ENCODE results near the gene RXRG.
"Not testable (repeated sequence)": the region's sequence is repeated elsewhere in the genome, so short reads cannot be mapped to it uniquely, and the experiment has no call there.

RXRG gene

DNA sequence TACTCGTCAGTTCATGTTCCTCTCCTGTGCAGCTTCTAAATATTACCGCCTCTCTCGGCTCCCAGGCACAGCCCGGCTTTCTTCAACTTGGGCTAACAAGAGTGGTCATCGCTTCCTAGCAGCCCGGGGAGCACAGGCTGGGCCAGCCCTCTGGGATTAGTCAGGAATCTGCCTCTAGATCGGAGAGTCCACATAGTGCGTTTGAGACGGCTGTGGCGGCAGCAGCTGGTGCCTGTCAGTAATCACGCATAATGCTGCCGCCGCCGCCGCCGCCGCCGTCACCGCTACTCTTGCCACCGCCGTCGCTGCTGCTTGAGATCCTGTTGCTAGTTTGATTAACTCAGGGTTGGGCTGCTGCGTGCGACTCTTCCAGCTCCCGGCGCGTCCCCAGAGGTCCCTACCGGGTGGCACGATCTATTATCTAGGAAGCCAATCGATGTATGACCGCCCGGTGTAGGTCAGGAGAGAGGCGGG is at the start of gene RXRG:
Gene RXRG, minus strand, starts transcription at position 230 of the 474 bp plus-strand sequence. CDS start 233 bp downstream, outside the sequence.
- FAIRE-seq, result no peak

DNA sequence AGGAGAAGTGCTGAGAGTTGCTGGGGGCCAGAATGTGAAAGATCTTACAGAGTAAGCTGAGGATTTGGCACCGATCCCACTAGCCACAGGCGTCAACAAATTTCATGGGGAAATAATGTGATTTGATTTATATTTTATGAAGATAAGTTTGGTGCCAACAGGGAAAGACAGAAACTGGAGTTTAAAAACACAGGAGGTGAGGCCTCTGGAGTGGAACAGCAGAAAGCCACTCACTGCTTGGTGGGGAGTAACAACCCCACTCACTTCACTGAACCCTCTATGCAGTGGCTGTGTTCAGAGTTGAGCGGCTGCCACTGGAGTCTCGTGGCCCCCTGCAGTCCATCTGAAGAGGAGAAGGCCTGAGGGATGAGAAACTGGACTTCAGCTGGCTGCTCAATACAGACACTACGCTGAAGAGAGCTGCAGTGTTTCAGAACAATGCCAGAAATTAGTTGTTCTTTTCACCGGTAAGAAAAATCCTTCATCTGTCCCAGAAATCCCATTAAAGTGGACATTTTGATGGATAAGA is 48.0 kb upstream of the RXRG start:
- no peak for FAIRE-seq

DNA sequence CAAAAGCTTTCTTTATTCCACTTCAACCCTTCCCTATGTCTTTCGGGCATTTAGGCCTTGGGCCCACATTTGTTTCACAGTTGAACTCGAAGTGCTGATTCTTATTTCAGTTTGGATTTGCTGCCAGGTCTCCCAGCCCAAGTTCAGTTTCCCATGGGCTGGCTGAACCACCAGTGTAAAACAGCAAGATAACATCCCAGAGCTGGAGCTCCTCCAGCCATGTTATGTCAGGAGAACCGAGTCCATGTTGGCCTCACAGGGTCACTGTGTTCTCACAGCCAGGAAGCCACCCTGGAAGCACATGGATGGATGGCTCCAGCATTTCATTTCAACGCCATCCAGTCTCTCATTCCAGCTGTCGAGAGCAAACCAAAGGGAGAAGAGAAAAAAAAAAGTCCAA is 45.2 kb upstream of the RXRG start:
- no peak for FAIRE-seq

DNA sequence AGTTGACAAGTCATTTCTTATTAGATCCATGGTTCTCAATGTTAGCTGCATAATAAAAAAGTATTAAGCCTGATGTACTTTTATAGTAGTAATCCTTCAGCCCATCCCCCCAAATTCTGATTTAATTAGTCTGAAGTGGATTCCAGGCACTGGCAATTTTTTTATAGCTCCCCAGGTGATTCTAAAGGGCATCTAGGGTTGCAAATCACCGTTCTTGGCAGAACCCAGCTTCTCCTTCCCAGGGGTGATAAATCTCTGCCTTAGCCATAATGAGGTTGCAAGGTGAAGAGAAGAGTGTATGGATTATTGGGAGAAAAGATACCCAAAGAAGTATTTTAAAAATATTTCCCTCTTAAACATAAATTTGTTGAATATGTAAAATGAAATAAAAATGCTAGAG is 43.0 kb upstream of the RXRG start:
- FAIRE-seq, result no peak

DNA sequence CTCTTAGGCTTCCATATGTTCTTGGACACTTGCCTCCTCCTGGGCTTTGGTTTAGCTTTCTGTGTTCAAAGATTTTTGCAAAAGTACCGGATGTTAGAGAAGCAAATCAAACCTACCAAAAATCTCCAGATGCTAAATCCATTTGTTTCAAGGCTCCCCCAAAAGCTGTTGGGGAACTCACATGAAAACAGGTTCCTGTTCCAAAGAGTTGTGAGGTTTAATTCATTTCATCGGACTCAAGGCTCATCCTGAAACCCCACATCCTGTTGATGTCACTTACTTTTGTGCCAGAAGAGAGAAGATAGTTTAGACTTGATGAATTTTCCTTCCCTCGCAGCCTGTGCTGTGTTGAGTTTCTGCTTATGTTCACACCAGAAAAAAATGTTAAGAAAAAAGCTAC is 41.7 kb upstream of the RXRG start:
- FAIRE-seq, result no peak

DNA sequence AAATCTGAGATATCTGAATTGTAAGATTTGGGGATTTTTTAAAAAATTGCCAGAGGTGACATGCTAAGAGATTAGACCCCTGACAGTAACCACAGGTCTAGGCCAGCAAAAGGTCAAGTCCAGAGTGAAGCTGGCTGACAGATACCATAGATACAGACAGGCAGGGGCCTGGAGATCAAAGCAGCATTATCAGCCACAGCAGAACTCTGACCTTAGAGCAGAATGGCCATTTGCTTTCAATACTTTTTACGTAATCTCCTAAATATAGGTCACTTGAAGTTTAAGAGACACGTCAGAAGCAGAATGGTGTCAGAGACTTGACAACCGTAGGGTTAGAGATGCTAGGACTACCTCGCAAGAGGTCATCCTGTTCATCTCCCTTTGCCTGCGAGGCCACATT is 40.8 kb upstream of the RXRG start:
- no peak for FAIRE-seq

DNA sequence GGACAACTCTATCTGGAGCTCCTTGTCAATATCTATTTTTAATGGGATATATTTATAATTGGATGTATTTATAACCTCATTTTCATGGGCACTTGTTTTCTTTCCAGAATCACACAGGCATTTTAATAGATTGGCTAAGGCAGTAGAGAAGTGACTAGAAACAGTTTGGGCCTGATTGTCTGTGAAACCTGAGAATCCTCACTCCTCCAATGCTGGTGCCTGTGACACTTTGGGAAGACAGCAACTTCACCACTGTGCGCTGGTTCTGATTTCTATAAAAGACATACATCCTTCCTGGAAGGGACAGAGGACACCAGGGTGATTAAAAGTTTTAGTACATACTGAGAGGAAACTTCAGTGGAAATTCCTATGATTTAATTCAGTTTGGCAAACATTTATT is 39.6 kb upstream of the RXRG start:
- no peak for FAIRE-seq

DNA sequence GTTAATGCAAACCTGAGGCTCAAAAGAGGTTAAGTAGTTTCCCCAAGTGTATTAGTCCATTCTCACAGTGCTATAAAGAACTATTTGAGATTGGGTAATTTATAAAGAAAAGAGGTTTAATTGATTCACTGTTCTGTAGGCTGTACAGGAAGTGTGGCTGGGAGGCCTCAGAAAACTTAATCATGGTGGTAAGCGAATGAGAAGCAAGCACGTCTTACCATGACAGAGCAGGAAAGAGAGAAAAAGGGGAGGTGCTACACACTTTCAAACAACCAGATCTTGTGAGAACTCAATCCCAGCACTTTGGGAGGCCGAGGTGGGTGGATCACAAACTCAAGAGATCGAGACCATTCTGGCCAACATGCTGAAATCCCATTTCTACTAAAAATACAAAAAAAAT is 38.5 kb upstream of the RXRG start:
- no peak for FAIRE-seq

DNA sequence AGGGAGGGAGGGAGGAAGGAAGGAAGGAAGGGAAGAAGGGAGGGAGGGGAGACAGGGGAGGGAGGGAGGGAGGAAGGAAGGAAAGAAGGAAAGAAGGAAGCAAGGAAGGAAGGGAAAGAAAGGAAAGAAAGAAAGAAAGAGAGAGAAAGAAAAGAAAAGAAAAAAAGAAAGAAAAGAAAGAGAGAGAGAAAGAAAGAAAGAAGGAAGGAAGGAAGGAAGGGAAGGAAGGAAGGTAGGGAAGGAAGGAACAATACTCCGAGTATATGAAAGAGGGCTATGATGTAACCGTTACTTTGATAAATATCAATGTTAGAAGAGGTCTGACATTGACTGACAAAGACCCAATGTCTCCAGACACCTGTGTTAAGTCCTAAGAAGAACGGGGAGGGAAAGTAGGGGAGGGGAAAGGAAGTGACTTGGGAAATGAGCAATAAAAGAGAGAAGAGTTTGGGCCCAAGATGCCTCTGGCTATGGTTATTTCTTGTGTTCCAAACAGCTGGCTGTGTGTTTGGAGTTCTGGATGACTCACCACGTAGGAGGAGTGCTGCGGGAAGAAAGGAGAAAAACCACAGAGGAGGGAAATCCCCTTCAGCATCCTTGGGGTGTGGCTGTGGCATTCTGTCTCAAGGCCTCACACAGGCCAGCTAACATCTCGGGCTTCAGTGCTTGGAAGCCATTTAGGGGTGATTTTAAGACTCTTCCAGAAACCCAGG is 37.0 kb upstream of the RXRG start:
- no peak for FAIRE-seq

DNA sequence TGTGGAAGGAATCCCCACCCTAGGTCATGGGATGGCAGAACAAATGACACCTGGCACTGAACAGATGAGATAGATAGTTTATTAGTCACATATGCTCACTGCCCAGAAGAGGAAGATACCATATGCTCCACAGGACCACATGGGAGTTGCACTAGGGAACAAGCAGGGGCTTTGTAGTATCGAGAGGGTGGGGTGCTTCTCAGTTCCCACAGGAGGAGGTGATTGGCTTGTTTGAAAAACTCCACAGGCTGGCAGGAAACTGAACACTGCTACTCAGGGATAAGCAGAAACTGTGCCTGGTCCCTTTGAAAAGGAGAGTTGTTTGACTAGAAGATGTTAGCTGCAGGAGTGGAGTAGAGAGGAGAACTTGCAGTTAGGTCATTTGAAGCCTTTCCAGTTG is 31.9 kb upstream of the RXRG start:
- no peak for FAIRE-seq

DNA sequence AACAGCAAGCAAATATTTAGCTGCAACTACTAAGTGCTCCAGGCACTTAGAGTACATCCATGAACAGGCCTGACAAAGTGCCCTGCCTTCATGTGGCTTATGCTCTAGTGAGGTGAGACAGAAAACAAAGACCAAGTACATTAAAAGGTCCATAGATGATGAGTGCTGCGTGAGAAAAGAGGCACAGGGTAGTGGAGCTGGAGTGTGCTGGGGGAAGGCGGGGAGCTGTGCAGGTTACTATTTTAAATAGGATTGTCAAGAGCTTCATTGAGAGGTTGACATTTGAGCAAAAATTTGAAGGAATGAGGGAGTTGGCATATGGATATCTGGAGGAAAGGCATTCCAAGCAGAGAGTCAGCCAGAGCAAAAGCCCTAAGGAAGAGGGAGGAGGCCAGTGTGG is 29.3 kb upstream of the RXRG start:
- no peak for FAIRE-seq

DNA sequence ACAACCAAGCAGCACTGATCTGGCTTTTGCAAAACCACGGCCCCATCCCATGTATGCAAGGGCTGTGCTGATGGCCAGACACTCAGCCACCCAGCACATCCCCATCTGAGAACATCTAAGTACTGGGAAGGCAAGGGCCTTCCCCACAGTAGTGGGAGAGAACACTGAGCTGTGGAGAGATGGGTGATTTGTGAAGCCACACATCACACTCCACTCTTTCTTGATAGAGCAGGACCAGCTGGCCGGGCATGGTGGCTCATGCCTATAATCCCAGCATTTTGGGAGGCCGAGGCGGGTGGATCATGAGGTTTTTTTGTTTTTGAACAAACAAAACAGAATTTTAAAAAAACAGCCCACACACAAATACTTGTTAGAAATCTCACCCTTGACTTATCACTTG is 28.2 kb upstream of the RXRG start:
- FAIRE-seq, result no peak

DNA sequence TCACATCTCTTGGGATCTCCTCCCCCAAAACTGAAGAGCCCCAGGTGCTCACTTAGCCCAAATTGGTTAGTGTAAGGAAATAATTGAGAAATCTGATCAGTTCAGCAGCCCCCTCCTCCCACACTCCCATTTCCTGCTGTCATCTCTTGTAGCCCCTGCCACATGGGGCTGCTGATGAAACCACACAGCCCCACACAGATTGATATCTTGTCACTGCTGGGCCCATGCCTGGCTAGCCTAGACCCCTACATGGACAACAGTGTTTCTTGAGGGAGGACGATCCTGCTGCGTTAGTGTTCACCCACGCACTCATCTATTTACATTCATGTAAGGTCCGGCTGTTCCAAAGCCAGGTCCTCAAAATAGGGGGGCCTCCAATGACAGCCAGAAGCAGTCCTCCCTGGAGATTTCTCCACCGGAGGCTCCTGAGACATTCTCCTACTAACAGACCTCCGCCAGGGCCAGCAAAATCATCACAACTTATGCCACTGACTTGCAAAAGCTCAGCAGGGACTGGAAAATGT is 23.9 kb upstream of the RXRG start:
- FAIRE-seq, result no peak

DNA sequence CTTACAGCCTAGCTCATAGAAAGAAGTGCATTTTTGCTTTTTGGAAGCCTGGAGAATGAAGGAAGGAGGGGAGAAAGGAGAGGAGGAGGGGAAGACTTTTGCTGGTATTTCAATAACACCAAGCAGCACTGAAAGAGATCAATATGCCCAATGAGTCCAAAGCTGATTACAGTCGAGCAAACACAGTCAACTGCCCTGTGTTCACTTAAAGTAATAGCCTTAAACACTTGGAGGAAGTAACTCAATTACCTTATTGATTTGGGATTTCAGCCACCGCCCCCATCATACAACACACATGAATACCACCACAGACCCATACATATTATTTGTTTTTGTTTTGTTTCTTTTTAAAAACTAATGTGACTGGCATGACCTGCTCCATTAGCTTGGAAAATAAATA is 23.3 kb upstream of the RXRG start:
- no peak for FAIRE-seq

DNA sequence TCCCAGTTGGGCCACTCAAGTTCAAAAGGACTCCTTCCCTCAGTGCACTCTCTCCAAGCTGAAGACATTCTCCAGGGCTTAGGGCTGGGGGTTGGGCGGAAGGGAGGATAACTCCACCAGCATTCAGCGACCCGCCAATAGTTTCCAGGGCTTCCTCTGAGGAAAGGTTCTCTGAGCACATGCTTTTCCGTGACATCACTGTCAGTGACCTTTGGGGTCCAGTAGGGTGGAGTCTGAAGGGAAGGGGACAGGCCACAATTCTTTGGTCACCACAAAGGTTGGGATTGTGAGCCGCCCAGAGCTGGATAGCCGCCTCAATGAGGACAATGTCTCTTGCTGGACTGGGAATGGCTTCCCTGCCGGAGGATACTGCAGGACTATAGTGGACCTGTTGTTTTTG is 22.8 kb upstream of the RXRG start:
- no peak for FAIRE-seq

DNA sequence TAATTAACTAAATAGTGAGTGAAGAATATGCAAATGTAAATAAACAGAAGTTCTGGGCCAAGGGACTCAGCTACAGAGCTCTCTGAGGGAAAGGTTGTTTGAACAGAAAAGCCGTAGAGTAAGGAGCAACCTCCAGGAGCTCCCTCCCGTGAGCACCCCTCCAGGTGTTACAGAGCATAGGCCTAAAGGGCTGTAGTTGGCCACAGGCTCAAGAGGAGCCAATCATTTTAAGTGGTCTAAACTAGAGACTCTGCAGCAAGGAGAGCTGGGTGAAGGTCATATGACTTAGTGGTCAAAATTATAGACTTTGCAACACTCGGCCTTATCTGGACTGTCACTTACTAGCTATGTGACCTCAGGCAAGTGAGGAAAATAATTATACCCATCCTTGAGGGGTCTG is 19.1 kb upstream of the RXRG start:
- no peak for FAIRE-seq

DNA sequence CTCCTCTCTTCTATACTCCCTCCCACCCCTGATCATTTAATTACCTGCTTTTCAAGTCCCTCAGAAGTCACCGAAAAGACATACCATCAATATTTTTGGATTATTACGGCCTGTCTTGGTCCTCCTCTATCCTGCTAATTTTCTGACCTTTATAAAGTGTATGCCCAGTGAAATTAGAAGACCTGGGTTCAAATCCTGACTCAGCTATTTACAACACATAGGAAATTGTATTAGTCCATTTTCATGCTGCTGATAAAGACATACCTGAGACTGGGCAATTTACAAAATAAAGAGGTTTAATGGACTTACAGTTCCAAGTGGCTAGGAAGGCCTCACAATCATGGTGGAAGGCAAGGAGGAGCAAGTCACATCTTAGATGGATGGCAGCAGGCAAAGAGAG is 14.8 kb upstream of the RXRG start:
- FAIRE-seq, result not testable (repeated sequence)

DNA sequence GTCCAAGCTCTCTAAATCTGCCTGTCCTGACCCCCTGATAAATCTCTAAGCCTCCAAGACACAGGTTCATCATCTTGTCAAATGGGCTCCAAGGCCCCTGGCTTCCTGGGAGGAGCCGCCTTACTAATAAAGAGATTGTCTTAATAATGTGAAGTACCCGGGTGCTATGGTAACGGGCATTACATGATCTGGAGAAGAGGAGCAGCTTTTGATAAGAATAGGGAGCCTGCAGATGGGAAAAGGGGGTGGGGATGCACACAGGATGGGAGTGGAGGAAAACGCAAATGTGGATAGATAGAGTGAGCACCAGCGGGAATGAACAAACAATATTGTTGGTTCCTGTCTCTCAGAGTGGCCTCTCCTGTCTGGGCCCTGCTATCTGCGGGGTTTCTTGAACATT is 11.9 kb upstream of the RXRG start:
- FAIRE-seq, result no peak

DNA sequence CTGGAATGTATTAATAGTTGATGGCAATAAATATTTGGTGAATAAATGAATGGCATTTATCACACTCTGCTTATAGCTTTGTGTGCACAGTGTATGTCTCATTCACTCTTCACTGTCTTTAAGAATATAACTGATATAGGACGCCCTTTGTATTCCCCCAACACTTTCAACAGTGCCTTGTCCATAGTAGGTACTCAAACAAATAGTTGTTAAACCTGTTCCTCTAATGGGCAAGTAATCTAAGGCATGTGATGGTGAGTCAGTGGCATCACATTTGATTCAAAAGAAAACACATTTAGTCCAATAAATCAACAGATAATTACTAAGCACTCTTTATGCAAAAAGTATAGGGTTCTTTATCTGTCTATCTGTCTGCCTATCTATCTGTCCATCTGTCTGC is 11.2 kb upstream of the RXRG start:
- FAIRE-seq, result no peak

DNA sequence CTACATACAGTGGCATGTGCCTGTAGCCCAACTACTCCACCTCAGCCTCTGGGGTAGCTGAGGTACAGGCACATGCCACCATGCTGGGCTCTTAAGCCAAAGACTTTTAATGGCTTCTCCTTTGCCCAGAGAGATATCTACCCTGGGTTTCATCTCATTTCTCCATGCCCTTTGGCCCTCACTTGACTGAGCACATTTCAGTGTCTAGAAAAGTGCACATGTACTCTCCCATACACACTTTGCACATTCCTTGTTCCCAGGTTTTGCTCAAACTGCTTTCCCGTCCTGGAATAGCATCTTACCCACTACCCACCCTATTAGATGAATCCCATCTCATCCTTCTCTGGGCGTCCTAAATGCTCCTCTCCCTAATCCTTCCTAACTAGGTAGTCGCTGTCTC is 10.2 kb upstream of the RXRG start:
- FAIRE-seq, result no peak

DNA sequence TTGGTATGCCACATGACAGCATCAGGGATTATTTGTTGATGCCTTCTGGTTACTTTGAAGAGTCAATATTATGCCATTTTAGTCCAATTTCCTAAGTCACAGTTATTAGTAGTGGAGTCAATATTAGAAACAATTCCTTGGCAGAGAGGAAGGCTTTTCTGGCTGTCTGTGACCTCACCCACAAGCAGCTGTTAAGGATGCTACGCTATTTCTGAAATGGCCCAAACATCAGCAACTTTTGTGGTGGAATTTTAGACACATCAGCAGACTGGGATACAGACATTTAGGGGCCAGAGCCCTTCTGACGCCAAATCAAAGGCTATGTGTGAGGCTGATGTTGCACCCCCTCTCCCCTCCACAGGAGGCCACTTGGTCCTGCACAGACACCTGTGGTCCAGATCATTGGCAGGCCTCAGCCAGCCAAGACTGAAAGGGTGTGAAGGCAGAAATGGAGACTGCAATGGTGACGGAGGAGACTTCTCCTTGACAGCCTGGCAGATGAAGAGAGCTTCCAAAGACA is 9.2 kb upstream of the RXRG start:
- no peak for FAIRE-seq

DNA sequence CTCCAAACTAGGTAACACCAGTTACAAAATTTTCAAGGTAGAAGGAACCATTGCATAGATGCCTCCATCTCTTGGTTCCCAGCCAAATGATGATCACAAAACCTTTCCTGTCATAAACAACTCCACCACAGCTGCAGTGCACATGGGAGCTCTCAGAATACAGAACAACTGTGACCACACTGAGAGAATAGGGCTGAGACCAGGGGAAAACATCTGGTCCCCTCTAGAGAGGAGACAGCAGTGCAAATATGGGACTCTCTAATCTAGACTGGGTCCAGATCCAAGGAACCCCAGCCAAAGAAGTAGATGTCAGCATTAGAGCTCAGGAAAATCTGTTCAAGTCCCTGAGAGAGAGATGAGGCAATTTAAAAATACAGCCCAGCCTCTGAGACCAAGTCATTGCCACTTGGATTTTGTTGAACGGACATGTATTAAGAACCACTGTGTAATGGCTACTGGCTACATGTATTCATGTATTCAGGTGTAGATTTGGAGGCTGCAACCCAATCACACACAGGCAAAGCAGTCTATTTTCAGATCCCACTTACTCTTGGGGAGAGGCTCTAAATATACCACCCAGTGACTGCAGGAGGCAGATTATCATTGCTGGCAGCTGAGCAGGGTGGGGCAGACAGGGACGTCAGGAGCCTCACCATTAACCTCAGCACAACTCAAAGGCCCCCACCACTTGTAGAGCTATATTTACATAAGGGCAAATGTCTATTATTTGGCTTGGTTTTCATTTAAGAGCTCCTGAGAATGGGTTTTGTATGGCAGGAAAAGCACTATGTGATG is 7.6 kb upstream of the RXRG start:
- FAIRE-seq, result no peak

DNA sequence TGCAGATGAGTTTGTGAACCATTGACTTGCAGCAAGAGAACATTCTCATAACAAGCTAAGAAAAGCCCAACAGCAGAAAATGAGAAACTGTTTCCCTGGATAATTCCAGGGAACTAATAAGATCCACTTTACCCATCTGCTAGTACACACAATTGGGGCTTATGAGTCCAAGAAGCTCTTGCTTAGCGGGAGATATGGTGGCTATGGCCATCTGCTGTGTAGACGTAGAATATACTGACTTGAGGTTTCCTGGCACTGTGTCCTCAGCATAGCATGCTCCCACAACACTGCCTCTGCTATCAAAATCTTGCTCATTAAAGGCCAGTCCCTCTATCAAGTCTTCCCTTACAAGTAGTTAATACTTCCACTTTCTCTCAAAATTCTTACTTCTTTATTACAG is 6.8 kb upstream of the RXRG start:
- FAIRE-seq, result no peak

DNA sequence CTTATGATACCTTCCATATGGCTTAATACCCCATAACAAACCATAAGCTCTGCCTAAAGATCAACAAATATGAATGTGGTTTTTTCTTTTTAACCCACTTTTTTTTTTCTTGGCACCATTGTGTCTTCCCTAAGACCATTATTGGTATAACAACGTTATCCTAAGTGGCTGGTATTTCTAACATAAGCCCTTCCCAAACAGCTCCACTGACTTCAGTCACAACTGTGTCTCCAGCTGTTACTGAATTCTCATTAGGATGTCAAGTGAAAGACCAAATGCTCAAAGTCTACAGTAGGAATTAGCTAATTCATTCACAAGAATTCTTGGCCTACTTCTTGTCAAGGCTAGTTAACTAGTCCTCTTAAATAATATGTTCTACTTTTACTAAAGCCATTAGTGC is 4.2 kb upstream of the RXRG start:
- FAIRE-seq, result no peak

Measured in TTC549 (cell line).